NCI-H2227 treated with DMSO at 0.1 percent for 48 hours (cell line): ENCODE measurements around the gene MED12L.
A peak's percentile ranks its signal among the peaks of the same experiment; 100 is the strongest.
"Not testable (repeated sequence)": the region's sequence is repeated elsewhere in the genome, so short reads cannot be mapped to it uniquely, and the experiment has no call there.

Experiments
- DNase-seq: peaks from one replicate; lab custom pipeline; 2025; lab: John Stamatoyannopoulos, UW

Gene MED12L

GRCh38 chr3:151085227-151085888 is at the start of gene MED12L:
Gene MED12L (plus strand): TSS chr3:151085664. CDS start chr3:151086927, 1,263 bp downstream.
- peak; percentile 53 for DNase-seq

GRCh38 chr3:151037746-151038477 is 47.6 kb upstream of the MED12L start:
- DNase-seq, result no peak

- no peak for DNase-seq
Observed at GRCh38 chr3:151044706-151045105, 40.8 kb upstream of the MED12L start.

GRCh38 chr3:151047636-151048035 is 37.8 kb upstream of the MED12L start:
- no peak for DNase-seq

GRCh38 chr3:151051533-151051932 is 33.9 kb upstream of the MED12L start:
- no peak for DNase-seq

- no peak for DNase-seq
Observed at GRCh38 chr3:151052346-151052745, 33.1 kb upstream of the MED12L start.

- no peak for DNase-seq
Observed at GRCh38 chr3:151052756-151053155, 32.7 kb upstream of the MED12L start.

- no peak for DNase-seq
Observed at GRCh38 chr3:151058740-151059139, 26.7 kb upstream of the MED12L start.

GRCh38 chr3:151062611-151063010 is 22.9 kb upstream of the MED12L start:
- no peak for DNase-seq

GRCh38 chr3:151067158-151067557 is 18.3 kb upstream of the MED12L start:
- DNase-seq, result no peak

- not testable (repeated sequence) for DNase-seq
Observed at GRCh38 chr3:151072842-151073241, 12.6 kb upstream of the MED12L start.

- no peak for DNase-seq
Observed at GRCh38 chr3:151074256-151074655, 11.2 kb upstream of the MED12L start.

- DNase-seq, result no peak
Observed at GRCh38 chr3:151075869-151076562, 9.4 kb upstream of the MED12L start.

- no peak for DNase-seq
Observed at GRCh38 chr3:151076626-151077025, 8.8 kb upstream of the MED12L start.

- DNase-seq, result not testable (repeated sequence)
Observed at GRCh38 chr3:151081082-151081481, 4.4 kb upstream of the MED12L start.

GRCh38 chr3:151082880-151083838 is 2.3 kb upstream of the MED12L start:
- DNase-seq, result no peak

GRCh38 chr3:151084893-151085226 is 604 bp upstream of the MED12L start:
- DNase-seq, result no peak

GRCh38 chr3:151085889-151086483 is 522 bp downstream of the MED12L start:
- no peak for DNase-seq

GRCh38 chr3:151086484-151087456 is 1.3 kb downstream of the MED12L start:
- peak; percentile 79 for DNase-seq

GRCh38 chr3:151087648-151088047 is 2.2 kb downstream of the MED12L start:
- DNase-seq, result no peak
